ENCODE results near the gene PTPRN. TPM values are rescaled to one million over a fixed set of nuclear protein-coding genes. Genes with fewer than 3 reads are reported as not detected.

Gene PTPRN
- total and polyA plus RNA-seq, 10 of the 15 experiments (the other 5 are each of a cell fraction or from before 2014, with no cell fraction given), result 0.28 to 0.69 TPM; not detected in 8

- H3K4me2 ChIP-seq (ENCODE audit: control insufficient read depth, insufficient read depth), result no peak within 1 kb of the TSS
- H3K4me1 ChIP-seq (ENCODE audit: control insufficient read depth, insufficient read depth, low read length), result no peaks in the 10 kb centered on the region
- H3K9me3 ChIP-seq (replicated peaks; ENCODE audit: control insufficient read depth, insufficient read depth, low read length), result peaks cover 2% of the 10 kb centered on the region; the same call in 1 of the 3 replicates
- WGBS (ENCODE audit: insufficient coverage, insufficient replicate concordance, low lambda C conversion rate, missing lambda C conversion rate), result 40% methylated on average over 19 of the region's 24 CpGs
- intact Hi-C loops (cut with micrococcal nuclease; ENCODE audit: unreplicated experiment) (no loop called here), in situ Hi-C loops (cut with MboI) (no loop called here)
- H3K4me3 ChIP-seq, result no peak within 1 kb of the TSS
- peaks cover 0 to 5% of the 10 kb centered on the region in 2 experiments; a peak in 3 of 4 replicates for H3K27me3 ChIP-seq (replicated peaks in 1 of 2; ENCODE audit: control insufficient read depth in 2 of 2, insufficient read depth in 2 of 2, low read length in 1 of 2)
- H3K27ac ChIP-seq (ENCODE audit: control insufficient read depth, insufficient read depth), result no peak within 1 kb of the TSS
- H2AFZ ChIP-seq (ENCODE audit: control insufficient read depth, low read depth, low read length), result no peak within 1 kb of the TSS
- BruUV-seq (replicated peaks), result no TSS peak
- H3K36me3 ChIP-seq (ENCODE audit: control insufficient read depth in 2 of 2, insufficient read depth in 2 of 2, low read length in 1 of 2), result no peaks in the 10 kb centered on the region
- TF ChIP-seq, protein P1, sequence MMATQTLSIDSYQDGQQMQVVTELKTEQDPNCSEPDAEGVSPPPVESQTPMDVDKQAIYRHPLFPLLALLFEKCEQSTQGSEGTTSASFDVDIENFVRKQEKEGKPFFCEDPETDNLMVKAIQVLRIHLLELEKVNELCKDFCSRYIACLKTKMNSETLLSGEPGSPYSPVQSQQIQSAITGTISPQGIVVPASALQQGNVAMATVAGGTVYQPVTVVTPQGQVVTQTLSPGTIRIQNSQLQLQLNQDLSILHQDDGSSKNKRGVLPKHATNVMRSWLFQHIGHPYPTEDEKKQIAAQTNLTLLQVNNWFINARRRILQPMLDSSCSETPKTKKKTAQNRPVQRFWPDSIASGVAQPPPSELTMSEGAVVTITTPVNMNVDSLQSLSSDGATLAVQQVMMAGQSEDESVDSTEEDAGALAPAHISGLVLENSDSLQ (IDR thresholded peaks at IDR 0.05), result no peak
- TF ChIP-seq, protein P2, sequence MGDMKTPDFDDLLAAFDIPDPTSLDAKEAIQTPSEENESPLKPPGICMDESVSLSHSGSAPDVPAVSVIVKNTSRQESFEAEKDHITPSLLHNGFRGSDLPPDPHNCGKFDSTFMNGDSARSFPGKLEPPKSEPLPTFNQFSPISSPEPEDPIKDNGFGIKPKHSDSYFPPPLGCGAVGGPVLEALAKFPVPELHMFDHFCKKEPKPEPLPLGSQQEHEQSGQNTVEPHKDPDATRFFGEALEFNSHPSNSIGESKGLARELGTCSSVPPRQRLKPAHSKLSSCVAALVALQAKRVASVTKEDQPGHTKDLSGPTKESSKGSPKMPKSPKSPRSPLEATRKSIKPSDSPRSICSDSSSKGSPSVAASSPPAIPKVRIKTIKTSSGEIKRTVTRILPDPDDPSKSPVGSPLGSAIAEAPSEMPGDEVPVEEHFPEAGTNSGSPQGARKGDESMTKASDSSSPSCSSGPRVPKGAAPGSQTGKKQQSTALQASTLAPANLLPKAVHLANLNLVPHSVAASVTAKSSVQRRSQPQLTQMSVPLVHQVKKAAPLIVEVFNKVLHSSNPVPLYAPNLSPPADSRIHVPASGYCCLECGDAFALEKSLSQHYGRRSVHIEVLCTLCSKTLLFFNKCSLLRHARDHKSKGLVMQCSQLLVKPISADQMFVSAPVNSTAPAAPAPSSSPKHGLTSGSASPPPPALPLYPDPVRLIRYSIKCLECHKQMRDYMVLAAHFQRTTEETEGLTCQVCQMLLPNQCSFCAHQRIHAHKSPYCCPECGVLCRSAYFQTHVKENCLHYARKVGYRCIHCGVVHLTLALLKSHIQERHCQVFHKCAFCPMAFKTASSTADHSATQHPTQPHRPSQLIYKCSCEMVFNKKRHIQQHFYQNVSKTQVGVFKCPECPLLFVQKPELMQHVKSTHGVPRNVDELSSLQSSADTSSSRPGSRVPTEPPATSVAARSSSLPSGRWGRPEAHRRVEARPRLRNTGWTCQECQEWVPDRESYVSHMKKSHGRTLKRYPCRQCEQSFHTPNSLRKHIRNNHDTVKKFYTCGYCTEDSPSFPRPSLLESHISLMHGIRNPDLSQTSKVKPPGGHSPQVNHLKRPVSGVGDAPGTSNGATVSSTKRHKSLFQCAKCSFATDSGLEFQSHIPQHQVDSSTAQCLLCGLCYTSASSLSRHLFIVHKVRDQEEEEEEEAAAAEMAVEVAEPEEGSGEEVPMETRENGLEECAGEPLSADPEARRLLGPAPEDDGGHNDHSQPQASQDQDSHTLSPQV (IDR thresholded peaks at IDR 0.05), result no peak
- no peak for TF ChIP-seq PAX8 (IDR thresholded peaks at IDR 0.05)
- TF ChIP-seq, protein P3, sequence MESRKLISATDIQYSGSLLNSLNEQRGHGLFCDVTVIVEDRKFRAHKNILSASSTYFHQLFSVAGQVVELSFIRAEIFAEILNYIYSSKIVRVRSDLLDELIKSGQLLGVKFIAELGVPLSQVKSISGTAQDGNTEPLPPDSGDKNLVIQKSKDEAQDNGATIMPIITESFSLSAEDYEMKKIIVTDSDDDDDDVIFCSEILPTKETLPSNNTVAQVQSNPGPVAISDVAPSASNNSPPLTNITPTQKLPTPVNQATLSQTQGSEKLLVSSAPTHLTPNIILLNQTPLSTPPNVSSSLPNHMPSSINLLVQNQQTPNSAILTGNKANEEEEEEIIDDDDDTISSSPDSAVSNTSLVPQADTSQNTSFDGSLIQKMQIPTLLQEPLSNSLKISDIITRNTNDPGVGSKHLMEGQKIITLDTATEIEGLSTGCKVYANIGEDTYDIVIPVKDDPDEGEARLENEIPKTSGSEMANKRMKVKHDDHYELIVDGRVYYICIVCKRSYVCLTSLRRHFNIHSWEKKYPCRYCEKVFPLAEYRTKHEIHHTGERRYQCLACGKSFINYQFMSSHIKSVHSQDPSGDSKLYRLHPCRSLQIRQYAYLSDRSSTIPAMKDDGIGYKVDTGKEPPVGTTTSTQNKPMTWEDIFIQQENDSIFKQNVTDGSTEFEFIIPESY (IDR thresholded peaks at IDR 0.05), result no peak
- no peak for TF ChIP-seq BMI1 (IDR thresholded peaks at IDR 0.05; ENCODE audit: borderline replicate concordance)
- TF ChIP-seq, protein P4, sequence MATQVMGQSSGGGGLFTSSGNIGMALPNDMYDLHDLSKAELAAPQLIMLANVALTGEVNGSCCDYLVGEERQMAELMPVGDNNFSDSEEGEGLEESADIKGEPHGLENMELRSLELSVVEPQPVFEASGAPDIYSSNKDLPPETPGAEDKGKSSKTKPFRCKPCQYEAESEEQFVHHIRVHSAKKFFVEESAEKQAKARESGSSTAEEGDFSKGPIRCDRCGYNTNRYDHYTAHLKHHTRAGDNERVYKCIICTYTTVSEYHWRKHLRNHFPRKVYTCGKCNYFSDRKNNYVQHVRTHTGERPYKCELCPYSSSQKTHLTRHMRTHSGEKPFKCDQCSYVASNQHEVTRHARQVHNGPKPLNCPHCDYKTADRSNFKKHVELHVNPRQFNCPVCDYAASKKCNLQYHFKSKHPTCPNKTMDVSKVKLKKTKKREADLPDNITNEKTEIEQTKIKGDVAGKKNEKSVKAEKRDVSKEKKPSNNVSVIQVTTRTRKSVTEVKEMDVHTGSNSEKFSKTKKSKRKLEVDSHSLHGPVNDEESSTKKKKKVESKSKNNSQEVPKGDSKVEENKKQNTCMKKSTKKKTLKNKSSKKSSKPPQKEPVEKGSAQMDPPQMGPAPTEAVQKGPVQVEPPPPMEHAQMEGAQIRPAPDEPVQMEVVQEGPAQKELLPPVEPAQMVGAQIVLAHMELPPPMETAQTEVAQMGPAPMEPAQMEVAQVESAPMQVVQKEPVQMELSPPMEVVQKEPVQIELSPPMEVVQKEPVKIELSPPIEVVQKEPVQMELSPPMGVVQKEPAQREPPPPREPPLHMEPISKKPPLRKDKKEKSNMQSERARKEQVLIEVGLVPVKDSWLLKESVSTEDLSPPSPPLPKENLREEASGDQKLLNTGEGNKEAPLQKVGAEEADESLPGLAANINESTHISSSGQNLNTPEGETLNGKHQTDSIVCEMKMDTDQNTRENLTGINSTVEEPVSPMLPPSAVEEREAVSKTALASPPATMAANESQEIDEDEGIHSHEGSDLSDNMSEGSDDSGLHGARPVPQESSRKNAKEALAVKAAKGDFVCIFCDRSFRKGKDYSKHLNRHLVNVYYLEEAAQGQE (IDR thresholded peaks at IDR 0.05; ENCODE audit: low read depth, low read length), result no peak
- no peak for TF ChIP-seq MYC (IDR thresholded peaks at IDR 0.05; ENCODE audit: insufficient read depth, insufficient read length, insufficient replicate concordance, low read length, severe bottlenecking)
- no peak for TF ChIP-seq RUNX3 (IDR thresholded peaks at IDR 0.05; ENCODE audit: low read length)
- no peak for TF ChIP-seq POLR2AphosphoS2 (IDR thresholded peaks at IDR 0.05; ENCODE audit: low read depth, low read length)
- no peak for TF ChIP-seq FOXK2 (IDR thresholded peaks at IDR 0.05)
- ChIA-PET SMC1A (ENCODE audit: uncharacterized antibody, unreplicated experiment) (no interaction called here), CTCF (no interaction called here), RAD21 (ENCODE audit: unreplicated experiment) (no interaction called here), POLR2A (no interaction called here)
- no peaks in the 10 kb centered on the region for H4K20me1 ChIP-seq (ENCODE audit: control insufficient read depth, insufficient read depth)
- H3K79me2 ChIP-seq (ENCODE audit: control insufficient read depth, insufficient read depth, low read length), result no peaks in the 10 kb centered on the region
- no peak for ATAC-seq
- no peak for DNase-seq (ENCODE audit: low read depth, low spot score)
- H3K9ac ChIP-seq (ENCODE audit: control insufficient read depth, insufficient read depth, low read length), result no peak within 1 kb of the TSS
- no peak for FAIRE-seq
These were observed 23.3 kb upstream of the PTPRN start, which contains the start of gene RESP18 for GRCh38 chr2:219332542-219332941. Gene RESP18, minus strand, starts transcription at chr2:219332744.

Data from GM12878 (cell line).